Peyer's patch (tissue), 4 donors: Measurements from ENCODE around the gene WIPF1. TPM values are rescaled to one million over a fixed set of nuclear protein-coding genes. Genes with fewer than 3 reads are reported as not detected.
A peak's percentile ranks its signal among the peaks of the same experiment; 100 is the strongest.

Experiments
- DNase-seq, 3 donors: peaks; one replicate each; pipeline ENCODE4 v3.0.0-alpha.2; 2017 to 2019
- H3K27ac ChIP-seq, 4 donors: fragments of 200-600 bp; sonication (generic); one replicate each; pipeline ENCODE4 v1.5.1; 2016 to 2019
- H3K27me3 ChIP-seq, 2 donors: fragments of 200-600 bp; sonication (generic); one replicate each; pipeline ENCODE4 v1.5.1; 2019
- H3K36me3 ChIP-seq, 3 donors: fragments of 200-600 bp; sonication (generic); one replicate each; pipeline ENCODE4 v1.5.1; 2016 to 2019
- H3K4me1 ChIP-seq, 4 donors: fragments of 200-600 bp; sonication (generic); one replicate each; pipeline ENCODE4 v1.5.1; 2016 to 2019
- H3K4me3 ChIP-seq, 4 donors: fragments of 200-600 bp; sonication (generic); 1 replicate in 3 of 4; 2 replicates in 1 of 4; pipeline ENCODE4 v1.5.1; 2016 to 2019; ENCODE audit warnings: mild to moderate bottlenecking in 1 of 4
- H3K9me3 ChIP-seq, 4 donors: fragments of 200-600 bp; sonication (generic); one replicate each; pipeline ENCODE4 v1.5.1; 2016 to 2019; ENCODE audit warnings: mild to moderate bottlenecking in 1 of 4
- POLR2A ChIP-seq, 2 donors: fragments of 450-650 bp; IDR thresholded peaks; one replicate each; pipeline ENCODE4 v1.5.1; 2017; ENCODE audit warnings: antibody characterized with exemption in 2 of 2, mild to moderate bottlenecking in 2 of 2, moderate library complexity in 2 of 2
- total RNA-seq, 4 donors: library from RNA; depleted of rRNA; stranded (reverse); fragments of >200 nt; gene quantifications; one replicate each; pipeline ENCODE4 v1.1.0, GENCODE V29; 2016
- TF ChIP-seq, protein P1 (sequence below), 6 experiments: fragments of 450-650 bp in 4 of 6; fragments of 200-600 bp in 2 of 6; sonication (generic) in 1 of 6; IDR thresholded peaks; one replicate each; pipeline ENCODE4 v1.5.1; 2017 to 2019; ENCODE audit warnings: antibody characterized with exemption in 6 of 6, mild to moderate bottlenecking in 3 of 6, moderate library complexity in 1 of 6

Gene WIPF1, protein sequence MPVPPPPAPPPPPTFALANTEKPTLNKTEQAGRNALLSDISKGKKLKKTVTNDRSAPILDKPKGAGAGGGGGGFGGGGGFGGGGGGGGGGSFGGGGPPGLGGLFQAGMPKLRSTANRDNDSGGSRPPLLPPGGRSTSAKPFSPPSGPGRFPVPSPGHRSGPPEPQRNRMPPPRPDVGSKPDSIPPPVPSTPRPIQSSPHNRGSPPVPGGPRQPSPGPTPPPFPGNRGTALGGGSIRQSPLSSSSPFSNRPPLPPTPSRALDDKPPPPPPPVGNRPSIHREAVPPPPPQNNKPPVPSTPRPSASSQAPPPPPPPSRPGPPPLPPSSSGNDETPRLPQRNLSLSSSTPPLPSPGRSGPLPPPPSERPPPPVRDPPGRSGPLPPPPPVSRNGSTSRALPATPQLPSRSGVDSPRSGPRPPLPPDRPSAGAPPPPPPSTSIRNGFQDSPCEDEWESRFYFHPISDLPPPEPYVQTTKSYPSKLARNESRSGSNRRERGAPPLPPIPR
- 10 to 100 TPM in 3 of 4 donors, 1 to 10 TPM in 1; 7.4 to 81.7 (median 17.3) TPM for total RNA-seq

DNA sequence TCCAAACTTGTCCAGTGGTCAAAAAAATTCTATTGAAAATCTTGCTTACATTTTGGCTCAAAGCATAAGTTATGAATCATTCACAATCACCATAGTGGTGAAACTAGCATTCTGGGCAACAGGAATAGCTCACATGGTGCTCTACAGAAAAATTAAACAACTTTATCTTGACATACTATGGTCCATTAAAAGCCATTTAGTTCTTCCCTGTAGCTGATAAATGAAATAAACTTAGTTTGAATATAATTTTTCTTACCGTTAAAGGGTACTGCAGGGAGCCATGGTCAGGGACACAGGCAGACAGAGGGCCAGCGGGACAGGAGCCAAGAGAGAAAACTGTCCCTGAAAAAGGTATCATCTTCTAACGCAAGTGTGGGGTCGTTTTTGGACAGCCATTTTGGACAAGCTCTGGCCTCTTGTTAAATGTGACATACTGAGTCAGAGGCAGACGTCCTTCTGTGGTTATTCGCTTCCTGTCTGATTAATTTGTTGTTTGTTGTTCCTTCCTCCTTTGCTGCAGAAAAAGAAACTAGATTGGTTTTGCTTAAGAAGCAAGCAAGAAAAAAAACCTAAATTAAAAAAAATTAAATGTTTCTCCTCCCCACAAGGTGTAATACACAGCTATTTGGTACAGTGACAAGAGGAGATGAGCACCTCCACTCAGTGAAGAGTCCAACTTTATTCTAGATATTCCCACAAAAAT is at the start of gene WIPF1:
TSS of gene WIPF1 (minus strand) at position 460 of the 703 bp plus-strand sequence. CDS start 12,231 bp downstream, outside the sequence.
- Histone ChIP-seq H3K9me3 (no peaks in the 10 kb centered on the region), H3K4me3 (peak within 1 kb of the TSS; percentile 38 to 45 (median 40)), H3K27me3 (no peaks in the 10 kb centered on the region), H3K36me3 (no peaks in the 10 kb centered on the region), H3K27ac (peak within 1 kb of the TSS; percentile 78 to 93 (median 83)), H3K4me1 (peaks cover 0 to 13% (median 7%) of the 10 kb centered on the region in 4 donors)
- peak in 2 of 3 donors; percentile 85 to 91 for DNase-seq
- TF ChIP-seq, protein P1, sequence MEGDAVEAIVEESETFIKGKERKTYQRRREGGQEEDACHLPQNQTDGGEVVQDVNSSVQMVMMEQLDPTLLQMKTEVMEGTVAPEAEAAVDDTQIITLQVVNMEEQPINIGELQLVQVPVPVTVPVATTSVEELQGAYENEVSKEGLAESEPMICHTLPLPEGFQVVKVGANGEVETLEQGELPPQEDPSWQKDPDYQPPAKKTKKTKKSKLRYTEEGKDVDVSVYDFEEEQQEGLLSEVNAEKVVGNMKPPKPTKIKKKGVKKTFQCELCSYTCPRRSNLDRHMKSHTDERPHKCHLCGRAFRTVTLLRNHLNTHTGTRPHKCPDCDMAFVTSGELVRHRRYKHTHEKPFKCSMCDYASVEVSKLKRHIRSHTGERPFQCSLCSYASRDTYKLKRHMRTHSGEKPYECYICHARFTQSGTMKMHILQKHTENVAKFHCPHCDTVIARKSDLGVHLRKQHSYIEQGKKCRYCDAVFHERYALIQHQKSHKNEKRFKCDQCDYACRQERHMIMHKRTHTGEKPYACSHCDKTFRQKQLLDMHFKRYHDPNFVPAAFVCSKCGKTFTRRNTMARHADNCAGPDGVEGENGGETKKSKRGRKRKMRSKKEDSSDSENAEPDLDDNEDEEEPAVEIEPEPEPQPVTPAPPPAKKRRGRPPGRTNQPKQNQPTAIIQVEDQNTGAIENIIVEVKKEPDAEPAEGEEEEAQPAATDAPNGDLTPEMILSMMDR (IDR thresholded peaks at IDR 0.05): peak in 1 of 6 experiments; percentile 13
- TF ChIP-seq POLR2A (IDR thresholded peaks at IDR 0.05): peak; percentile 47 to 77

DNA sequence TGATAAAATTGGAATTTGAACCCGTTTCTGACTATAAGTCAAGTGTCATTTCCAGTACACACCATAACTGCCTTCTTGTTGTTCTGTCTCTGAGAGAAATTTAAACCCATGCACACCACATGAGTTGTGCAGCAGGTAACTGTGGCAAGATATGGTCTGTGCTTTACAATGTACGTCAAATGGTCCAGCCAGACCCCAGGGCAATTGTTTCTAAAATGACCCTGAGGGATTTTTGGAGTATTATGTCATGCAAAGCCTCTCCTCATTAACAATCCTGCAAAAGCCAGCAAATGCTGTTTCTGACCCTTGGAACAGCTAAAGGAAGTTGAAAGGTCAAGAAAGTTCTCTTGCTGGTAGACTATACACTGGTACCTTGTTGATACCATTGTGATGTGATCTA is 47.7 kb upstream of the WIPF1 start:
- no peak for TF ChIP-seq POLR2A (IDR thresholded peaks at IDR 0.05)
- TF ChIP-seq, protein P1 (IDR thresholded peaks at IDR 0.05): no peak
- H3K4me1 ChIP-seq: no peaks in the 10 kb centered on the region
- no peaks in the 10 kb centered on the region for H3K9me3 ChIP-seq
- H3K36me3 ChIP-seq: no peaks in the 10 kb centered on the region
- H3K27ac ChIP-seq: no peak overlapping the region
- H3K27me3 ChIP-seq: no peaks in the 10 kb centered on the region
- H3K4me3 ChIP-seq: no peak overlapping the region
- DNase-seq: no peak

DNA sequence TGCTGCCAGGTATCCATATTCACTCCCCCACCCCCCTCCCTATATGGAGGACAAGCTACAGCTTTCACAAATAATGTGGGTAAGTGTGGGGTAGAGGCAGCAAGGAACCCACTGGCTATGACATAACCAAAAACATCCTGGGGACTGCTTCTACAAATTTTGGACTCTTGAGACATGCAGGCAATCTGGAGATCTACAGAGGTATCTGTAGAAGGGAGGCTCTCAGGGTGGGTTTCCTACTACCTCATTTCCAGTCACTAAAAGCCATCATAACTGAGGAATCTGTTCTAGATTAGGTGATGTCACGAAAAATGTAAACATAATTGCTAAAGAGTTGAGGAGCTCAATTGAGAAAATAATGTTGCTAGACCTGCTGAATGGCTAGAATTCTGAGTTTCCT is 46.8 kb upstream of the WIPF1 start:
- H3K27ac ChIP-seq: no peak overlapping the region
- no peaks in the 10 kb centered on the region for H3K4me1 ChIP-seq
- TF ChIP-seq POLR2A (IDR thresholded peaks at IDR 0.05): no peak
- TF ChIP-seq, protein P1 (IDR thresholded peaks at IDR 0.05): no peak
- H3K36me3 ChIP-seq: no peaks in the 10 kb centered on the region
- H3K27me3 ChIP-seq: no peaks in the 10 kb centered on the region
- H3K4me3 ChIP-seq: no peak overlapping the region
- no peak for DNase-seq
- H3K9me3 ChIP-seq: no peaks in the 10 kb centered on the region

DNA sequence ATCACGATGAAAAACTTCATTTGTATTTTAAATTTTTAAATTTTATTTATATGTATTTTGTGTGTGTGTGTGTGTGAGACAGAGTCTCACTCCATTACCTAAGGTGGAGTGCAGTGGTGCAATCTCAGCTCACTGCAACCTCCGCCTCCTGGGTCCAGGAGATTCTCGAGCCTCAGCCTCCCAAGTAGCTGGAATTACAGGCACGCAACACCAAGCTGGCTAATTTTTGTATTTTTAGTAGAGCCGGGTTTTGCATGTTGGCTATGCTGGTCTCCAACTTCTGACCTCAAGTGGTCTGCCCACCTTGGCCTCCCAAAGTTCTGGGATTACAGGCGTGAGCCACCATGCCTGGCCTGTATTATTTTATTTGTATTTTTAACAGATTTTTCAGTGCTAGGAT is 45.8 kb upstream of the WIPF1 start:
- no peaks in the 10 kb centered on the region for H3K27me3 ChIP-seq

DNA sequence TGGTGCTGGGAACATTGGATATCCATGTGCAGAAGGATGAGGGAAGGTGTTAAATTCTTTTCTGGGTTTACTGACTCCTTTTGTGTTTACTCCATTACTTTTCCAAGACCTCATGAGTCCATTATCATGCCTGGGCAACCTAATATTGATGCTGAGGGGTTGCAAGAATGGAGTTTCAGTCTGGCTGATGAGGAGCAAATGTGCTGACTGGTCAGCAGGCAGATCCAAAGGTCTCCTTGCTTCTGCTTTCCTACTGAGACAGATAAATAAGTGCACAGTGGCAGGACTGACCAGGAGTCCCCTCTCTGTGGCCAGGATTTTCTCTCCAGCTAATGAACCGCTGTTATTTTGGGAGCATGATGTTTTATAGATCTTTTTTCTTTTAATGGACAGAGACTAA is 43.6 kb upstream of the WIPF1 start:
- DNase-seq: no peak
- H3K27ac ChIP-seq: no peak overlapping the region

More for the DNA sequence above, 45.8 kb upstream of the WIPF1 start:
- no peak for DNase-seq
- Histone ChIP-seq H3K4me1 (no peaks in the 10 kb centered on the region), H3K4me3 (no peak overlapping the region), H3K36me3 (no peaks in the 10 kb centered on the region), H3K9me3 (no peaks in the 10 kb centered on the region), H3K27ac (no peak overlapping the region)
- TF ChIP-seq, protein P1 (IDR thresholded peaks at IDR 0.05): no peak
- no peak for TF ChIP-seq POLR2A (IDR thresholded peaks at IDR 0.05)

More for the DNA sequence above, 43.6 kb upstream of the WIPF1 start:
- Histone ChIP-seq H3K4me3 (no peak overlapping the region), H3K36me3 (no peaks in the 10 kb centered on the region), H3K4me1 (peaks cover 0 to under 1% (median 0%) of the 10 kb centered on the region in 4 donors), H3K9me3 (no peaks in the 10 kb centered on the region), H3K27me3 (no peaks in the 10 kb centered on the region)
- TF ChIP-seq, protein P1 (IDR thresholded peaks at IDR 0.05): no peak
- TF ChIP-seq POLR2A (IDR thresholded peaks at IDR 0.05): no peak
